Activated T-helper 1 cell treated with anti-CD3 and anti-CD28 coated beads, Interleukin-12 subunit alpha, Interleukin-12 subunit beta, Interleukin-2, Interleukin-4 antibody, amounts not matched to agents 30 ng/mL and 10 ng/mL and 1 ng/mL, durations not matched to agents 14 hours and 24 hours and 36 hours (primary cell): Measurements from ENCODE around the gene FAS. TPM values are rescaled to one million over a fixed set of nuclear protein-coding genes. Genes with fewer than 3 reads are reported as not detected.

Experiments
- DNase-seq: peaks from one replicate; pipeline ENCODE4 v3.0.0; 2021; ENCODE audit warnings: low spot score
- H3K27ac Mint-ChIP-seq: one replicate; pipeline ENCODE4 v1.8.0; 2021; ENCODE audit warnings: mild to moderate bottlenecking, mixed read lengths
- H3K27me3 Mint-ChIP-seq: one replicate; pipeline ENCODE4 v1.8.0; 2022; ENCODE audit warnings: mild to moderate bottlenecking, moderate library complexity, mixed read lengths; ENCODE audit not compliant: insufficient read depth
- H3K36me3 Mint-ChIP-seq: one replicate; pipeline ENCODE4 v1.8.0; 2021; ENCODE audit warnings: low read depth, mixed read lengths
- H3K4me1 Mint-ChIP-seq: one replicate; pipeline ENCODE4 v1.8.0; 2021; ENCODE audit warnings: low read depth, mixed read lengths
- H3K4me3 Mint-ChIP-seq: one replicate; pipeline ENCODE4 v1.8.0; 2021; ENCODE audit warnings: mild to moderate bottlenecking, moderate library complexity, mixed read lengths
- H3K9me3 Mint-ChIP-seq: one replicate; pipeline ENCODE4 v1.8.0; 2021; ENCODE audit warnings: mixed read lengths
- intact Hi-C: fragments of 100-400 bp; cut with micrococcal nuclease; formaldehyde crosslinking; loops from one replicate; pipeline ENCODE4 v1.15.1; 2024
- total RNA-seq: library from RNA; stranded (reverse); gene quantifications from 2 replicates; pipeline ENCODE4 v1.2.3, GENCODE V29; 2022

FAS gene
- total RNA-seq, 1 donor from 2014 or later, result 36.4 TPM

GRCh38 chr10:88989423-88989822, 1.2 kb upstream of the FAS start:
- Mint-ChIP-seq H3K4me3 (peak overlapping the region; percentile 97), H3K27ac (peak overlapping the region; percentile 43), H3K27me3 (no peaks in the 10 kb centered on the region), H3K4me1 (peaks cover 71% of the 10 kb centered on the region), H3K9me3 (peaks cover 10% of the 10 kb centered on the region), H3K36me3 (peaks cover 13% of the 10 kb centered on the region)
- DNase-seq, result no peak
- intact Hi-C loops, result loop anchor here (10.0 kb wide), 1 partner anchor 655 kb away; the partner anchor contains the start of gene PANK1

GRCh38 chr10:88989824-88990383, 694 bp upstream of the FAS start:
- H3K4me1 Mint-ChIP-seq, result peaks cover 69% of the 10 kb centered on the region
- H3K27ac Mint-ChIP-seq, result peak overlapping the region; percentile 97
- H3K36me3 Mint-ChIP-seq, result peaks cover 11% of the 10 kb centered on the region
- H3K4me3 Mint-ChIP-seq, result peak overlapping the region; percentile 97
- intact Hi-C loops, result loop anchor here (1.0 to 10.0 kb wide), 12 partner anchors 15 to 1895 kb away; partner anchors contain the start of genes GLUD1, IFIT5, KIF20B and PANK1
- no peak for DNase-seq
- H3K27me3 Mint-ChIP-seq, result no peaks in the 10 kb centered on the region
- H3K9me3 Mint-ChIP-seq, result peaks cover 10% of the 10 kb centered on the region

GRCh38 chr10:88991161-88991898, 732 bp downstream of the FAS start:
- H3K27ac Mint-ChIP-seq, result peak overlapping the region; percentile 97
- peaks cover 7% of the 10 kb centered on the region for H3K9me3 Mint-ChIP-seq
- no peaks in the 10 kb centered on the region for H3K27me3 Mint-ChIP-seq
- intact Hi-C loops, result loop anchor here (1.0 to 10.0 kb wide), 16 partner anchors 10 to 1897 kb away; partner anchors contain the start of genes GLUD1, IFIT5, KIF20B and RNLS
- DNase-seq, result peak; percentile 57
- peaks cover 15% of the 10 kb centered on the region for H3K36me3 Mint-ChIP-seq
- peak overlapping the region; percentile 97 for H3K4me3 Mint-ChIP-seq
- peaks cover 80% of the 10 kb centered on the region for H3K4me1 Mint-ChIP-seq

- Mint-ChIP-seq H3K4me1 (peaks cover 82% of the 10 kb centered on the region), H3K36me3 (peaks cover 13% of the 10 kb centered on the region), H3K27ac (peak overlapping the region; percentile 97), H3K9me3 (peaks cover 4% of the 10 kb centered on the region), H3K4me3 (peak overlapping the region; percentile 97), H3K27me3 (no peaks in the 10 kb centered on the region)
- DNase-seq, result no peak
- intact Hi-C loops, result loop anchor here (1.0 to 10.0 kb wide), 16 partner anchors 9 to 1897 kb away; partner anchors contain the start of genes GLUD1, IFIT5, KIF20B and RNLS
Observed at GRCh38 chr10:88991899-88992320, 1.3 kb downstream of the FAS start.

- H3K4me1 Mint-ChIP-seq, result peaks cover 83% of the 10 kb centered on the region
- intact Hi-C loops, result loop anchor here (5.0 to 10.0 kb wide), 5 partner anchors 411 to 812 kb away; partner anchors contain the start of genes IFIT5, KIF20B and RNLS
- DNase-seq, result no peak
- no peaks in the 10 kb centered on the region for H3K27me3 Mint-ChIP-seq
- H3K27ac Mint-ChIP-seq, result peak overlapping the region; percentile 66
- H3K9me3 Mint-ChIP-seq, result peaks cover under 1% of the 10 kb centered on the region
- H3K4me3 Mint-ChIP-seq, result peak overlapping the region; percentile 84
- peaks cover 10% of the 10 kb centered on the region for H3K36me3 Mint-ChIP-seq
Observed at GRCh38 chr10:88992921-88993524, 2.4 kb downstream of the FAS start.

GRCh38 chr10:88994019-88994418, 3.4 kb downstream of the FAS start:
- Mint-ChIP-seq H3K4me1 (peaks cover 81% of the 10 kb centered on the region), H3K9me3 (no peaks in the 10 kb centered on the region), H3K27me3 (no peaks in the 10 kb centered on the region), H3K36me3 (peaks cover 11% of the 10 kb centered on the region), H3K27ac (peak overlapping the region; percentile 64), H3K4me3 (peak overlapping the region; percentile 63)
- no peak for DNase-seq
- intact Hi-C loops, result loop anchor here (5.0 to 10.0 kb wide), 5 partner anchors 412 to 811 kb away; partner anchors contain the start of genes IFIT5, KIF20B and RNLS

GRCh38 chr10:88995156-88995876, 4.7 kb downstream of the FAS start:
- H3K27ac Mint-ChIP-seq, result peak overlapping the region; percentile 56
- peak overlapping the region; percentile 51 for H3K4me3 Mint-ChIP-seq
- H3K9me3 Mint-ChIP-seq, result no peaks in the 10 kb centered on the region
- peaks cover 13% of the 10 kb centered on the region for H3K36me3 Mint-ChIP-seq
- no peak for DNase-seq
- H3K27me3 Mint-ChIP-seq, result no peaks in the 10 kb centered on the region
- intact Hi-C loops, result loop anchor here (10.0 kb wide), 2 partner anchors 721 to 809 kb away; no protein-coding TSS in a partner anchor
- H3K4me1 Mint-ChIP-seq, result peaks cover 81% of the 10 kb centered on the region

- Mint-ChIP-seq H3K4me1 (peaks cover 91% of the 10 kb centered on the region), H3K27me3 (no peaks in the 10 kb centered on the region), H3K9me3 (no peaks in the 10 kb centered on the region), H3K27ac (no peak overlapping the region), H3K36me3 (peaks cover 13% of the 10 kb centered on the region), H3K4me3 (no peak overlapping the region)
- intact Hi-C loops, result loop anchor here (10.0 kb wide), 2 partner anchors 722 to 808 kb away; no protein-coding TSS in a partner anchor
- no peak for DNase-seq
Observed at GRCh38 chr10:88996927-88997326, 6.3 kb downstream of the FAS start.

GRCh38 chr10:88999625-89000024, 9.0 kb downstream of the FAS start:
- no peaks in the 10 kb centered on the region for H3K9me3 Mint-ChIP-seq
- H3K27ac Mint-ChIP-seq, result no peak overlapping the region
- intact Hi-C loops, result loop anchor here (5.0 to 10.0 kb wide), 4 partner anchors 207 to 805 kb away; partner anchors contain the start of gene IFIT1
- peaks cover 89% of the 10 kb centered on the region for H3K4me1 Mint-ChIP-seq
- peaks cover 26% of the 10 kb centered on the region for H3K36me3 Mint-ChIP-seq
- H3K4me3 Mint-ChIP-seq, result no peak overlapping the region
- no peak for DNase-seq
- no peaks in the 10 kb centered on the region for H3K27me3 Mint-ChIP-seq

GRCh38 chr10:89001024-89001728, 10.6 kb downstream of the FAS start:
- H3K27ac Mint-ChIP-seq, result peak overlapping the region; percentile 81

GRCh38 chr10:89001729-89002072, 11.1 kb downstream of the FAS start:
- intact Hi-C loops, result loop anchor here (1.0 to 5.0 kb wide), 5 partner anchors 10 to 391 kb away; partner anchors contain the start of gene IFIT1
- Mint-ChIP-seq H3K27ac (peak overlapping the region; percentile 81), H3K4me1 (peaks cover 75% of the 10 kb centered on the region), H3K27me3 (no peaks in the 10 kb centered on the region), H3K4me3 (peak overlapping the region; percentile 37), H3K9me3 (no peaks in the 10 kb centered on the region), H3K36me3 (peaks cover 28% of the 10 kb centered on the region)
- no peak for DNase-seq

More at GRCh38 chr10:89001024-89001728, 10.6 kb downstream of the FAS start:
- Mint-ChIP-seq H3K4me1 (peaks cover 76% of the 10 kb centered on the region), H3K27me3 (no peaks in the 10 kb centered on the region), H3K4me3 (peak overlapping the region; percentile 37), H3K9me3 (no peaks in the 10 kb centered on the region), H3K36me3 (peaks cover 25% of the 10 kb centered on the region)
- DNase-seq, result no peak
- intact Hi-C loops, result loop anchor here (1.0 to 5.0 kb wide), 5 partner anchors 10 to 391 kb away; partner anchors contain the start of gene IFIT1
